GM21825 (cell line): Measurements from ENCODE around the gene SLC9A8.

Experiments used
- ATAC-seq: cut with Tn5 transposase; IDR thresholded peaks from one replicate; pipeline ENCODE4 v1.9.1; 2021; ENCODE audit warnings: mild to moderate bottlenecking, moderate library complexity; ENCODE audit not compliant: unreplicated experiment

The SLC9A8 gene

GRCh38 chr20:49813305-49813974 is 812 bp downstream of the SLC9A8 start:
- no peak for ATAC-seq

DNA sequence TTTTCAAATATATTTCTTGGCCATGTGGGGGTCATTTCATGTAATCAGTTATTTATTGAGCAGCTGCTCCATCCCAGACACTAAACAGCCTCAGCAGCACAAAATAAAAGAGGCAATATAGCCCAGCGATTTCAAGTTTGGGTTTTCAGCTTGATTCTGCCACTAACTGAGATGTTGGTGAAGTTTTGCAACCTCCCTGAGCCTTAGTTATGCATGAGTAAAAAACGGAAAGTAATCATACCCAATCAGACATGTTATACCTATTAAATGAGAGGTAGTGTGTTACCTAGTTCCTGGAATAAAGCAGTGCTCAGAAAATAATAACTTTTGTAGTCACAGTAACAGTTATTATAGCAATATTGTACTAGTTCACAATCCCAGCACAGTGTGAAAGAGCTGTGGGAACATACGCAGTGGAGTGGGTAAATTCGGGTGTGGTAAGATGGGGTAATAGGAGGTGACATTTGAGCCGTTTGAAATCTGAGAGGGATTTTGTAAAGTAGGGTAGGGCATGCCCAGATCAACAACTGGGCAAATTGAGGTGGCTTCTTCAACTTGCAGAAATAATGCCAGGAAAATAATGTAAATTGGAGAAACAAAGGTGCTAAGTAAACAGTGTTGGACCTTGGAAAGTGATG is 1.5 kb downstream of the SLC9A8 start:
- no peak for ATAC-seq

DNA sequence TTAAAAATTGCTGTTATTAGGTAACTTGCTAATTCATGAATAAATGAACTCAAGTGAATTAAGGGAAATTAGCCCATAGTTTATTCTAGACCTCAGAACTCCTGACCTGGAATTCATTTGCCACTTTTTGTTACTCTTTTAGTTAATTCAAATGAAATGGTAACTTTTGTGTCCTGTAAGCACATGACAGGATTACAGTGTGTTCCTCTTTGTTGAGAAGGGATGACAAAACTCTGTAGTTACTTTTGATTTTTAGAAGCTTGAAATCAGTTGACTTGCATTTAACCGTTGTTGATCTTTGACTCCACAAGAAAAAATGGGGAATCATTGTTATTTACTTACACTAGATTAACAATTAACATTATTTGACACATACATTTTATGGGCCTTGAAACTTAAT is 6.2 kb downstream of the SLC9A8 start:
- no peak for ATAC-seq

DNA sequence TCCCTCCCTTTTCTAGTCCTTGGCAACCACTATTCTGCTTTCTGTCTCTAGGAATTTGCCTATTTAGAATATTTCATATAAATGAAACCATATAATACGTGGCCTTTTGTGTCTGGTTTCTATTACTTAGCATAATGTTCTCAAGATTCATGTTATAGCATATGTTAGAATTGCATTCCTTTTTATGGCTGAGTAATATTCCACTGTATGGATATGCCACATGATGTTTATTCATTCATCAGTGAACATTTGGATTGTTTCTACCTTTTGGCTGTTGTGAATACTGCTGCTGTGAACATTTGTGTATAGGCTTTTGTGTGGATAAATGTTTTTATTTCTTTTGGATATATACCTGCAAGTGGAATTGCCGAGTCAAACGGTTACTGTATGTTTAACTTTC is 7.1 kb downstream of the SLC9A8 start:
- ATAC-seq: no peak

DNA sequence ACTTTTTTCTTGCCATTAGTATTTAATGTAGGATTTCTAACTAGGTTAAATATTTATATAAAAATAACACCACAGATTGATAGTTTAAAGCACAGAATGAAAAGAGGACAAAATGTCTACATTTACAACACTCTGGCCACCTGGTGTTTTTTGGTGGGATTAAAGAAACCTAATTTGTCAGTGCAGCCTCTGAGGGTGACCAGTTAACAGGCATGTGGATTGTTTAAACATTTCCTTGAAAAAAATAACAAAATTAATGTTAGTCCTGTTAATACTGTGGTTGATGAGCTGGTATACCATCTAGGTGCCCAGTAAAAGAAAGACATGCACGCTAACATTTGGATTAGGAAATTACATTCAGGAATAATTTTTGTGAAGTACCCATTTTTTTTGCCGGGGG is 8.8 kb downstream of the SLC9A8 start:
- ATAC-seq: no peak

GRCh38 chr20:49821870-49822331 is 9.3 kb downstream of the SLC9A8 start:
- ATAC-seq: no peak

DNA sequence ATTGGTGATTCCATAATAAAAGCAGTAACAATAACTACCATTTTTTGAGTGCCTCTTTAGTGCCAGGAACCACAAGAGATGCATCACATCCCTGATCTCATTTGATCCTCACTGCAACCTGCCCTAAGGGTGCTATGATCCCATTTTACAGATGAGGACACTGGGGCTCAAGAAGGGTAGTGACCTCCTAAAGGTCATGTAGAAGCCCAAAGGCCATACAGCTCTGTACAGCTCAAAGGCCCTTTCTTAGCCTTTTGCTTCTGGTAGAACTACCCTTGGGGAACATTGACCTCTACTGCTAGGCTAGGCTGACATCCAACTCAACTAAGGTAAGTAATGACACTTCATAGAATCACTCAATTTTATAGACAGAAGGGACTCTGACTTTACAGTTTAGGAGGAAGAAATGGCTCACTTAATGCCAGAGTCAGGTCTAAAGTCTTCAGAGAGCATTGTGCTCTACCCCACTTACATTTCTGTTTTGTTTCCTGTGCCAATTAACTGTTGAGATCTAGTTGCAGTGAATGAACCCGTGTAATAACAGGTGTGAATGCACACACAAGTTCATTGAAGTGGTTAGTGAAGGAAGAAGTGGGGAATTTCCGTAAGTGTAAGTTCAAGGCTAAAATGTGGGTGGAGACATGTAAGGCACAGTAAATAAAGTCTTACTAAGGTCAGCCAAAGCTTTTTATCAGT is 10.7 kb downstream of the SLC9A8 start:
- ATAC-seq: no peak

- ATAC-seq: no peak
Measured at GRCh38 chr20:49824206-49824605, 11.6 kb downstream of the SLC9A8 start.

DNA sequence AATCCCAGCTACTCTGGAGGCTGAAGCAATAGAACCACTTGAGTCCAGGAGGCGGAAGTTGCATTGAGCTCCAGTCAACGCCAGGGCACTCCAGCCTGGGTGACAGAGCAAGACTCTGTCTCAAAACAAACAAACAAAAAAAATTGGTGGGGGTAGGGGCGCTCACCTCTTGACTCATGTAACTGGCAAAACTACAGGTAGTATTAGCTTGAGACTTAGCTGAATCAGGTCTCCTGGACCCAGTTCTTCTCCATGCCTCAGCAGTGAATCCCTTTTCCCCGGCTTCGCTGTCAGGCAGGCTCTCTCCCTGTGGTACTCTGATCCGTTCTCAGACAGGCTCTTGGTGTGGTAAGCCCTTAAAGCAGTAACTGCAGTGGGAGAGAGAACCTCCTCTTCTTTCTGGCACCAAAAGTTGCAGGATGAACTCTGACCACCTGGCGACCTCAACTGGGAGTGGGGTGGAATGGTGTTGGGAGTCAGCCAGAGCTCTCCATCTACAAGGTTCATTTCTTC is 12.9 kb downstream of the SLC9A8 start:
- no peak for ATAC-seq

- no peak for ATAC-seq
Measured at GRCh38 chr20:49831022-49831769, 18.6 kb downstream of the SLC9A8 start.

DNA sequence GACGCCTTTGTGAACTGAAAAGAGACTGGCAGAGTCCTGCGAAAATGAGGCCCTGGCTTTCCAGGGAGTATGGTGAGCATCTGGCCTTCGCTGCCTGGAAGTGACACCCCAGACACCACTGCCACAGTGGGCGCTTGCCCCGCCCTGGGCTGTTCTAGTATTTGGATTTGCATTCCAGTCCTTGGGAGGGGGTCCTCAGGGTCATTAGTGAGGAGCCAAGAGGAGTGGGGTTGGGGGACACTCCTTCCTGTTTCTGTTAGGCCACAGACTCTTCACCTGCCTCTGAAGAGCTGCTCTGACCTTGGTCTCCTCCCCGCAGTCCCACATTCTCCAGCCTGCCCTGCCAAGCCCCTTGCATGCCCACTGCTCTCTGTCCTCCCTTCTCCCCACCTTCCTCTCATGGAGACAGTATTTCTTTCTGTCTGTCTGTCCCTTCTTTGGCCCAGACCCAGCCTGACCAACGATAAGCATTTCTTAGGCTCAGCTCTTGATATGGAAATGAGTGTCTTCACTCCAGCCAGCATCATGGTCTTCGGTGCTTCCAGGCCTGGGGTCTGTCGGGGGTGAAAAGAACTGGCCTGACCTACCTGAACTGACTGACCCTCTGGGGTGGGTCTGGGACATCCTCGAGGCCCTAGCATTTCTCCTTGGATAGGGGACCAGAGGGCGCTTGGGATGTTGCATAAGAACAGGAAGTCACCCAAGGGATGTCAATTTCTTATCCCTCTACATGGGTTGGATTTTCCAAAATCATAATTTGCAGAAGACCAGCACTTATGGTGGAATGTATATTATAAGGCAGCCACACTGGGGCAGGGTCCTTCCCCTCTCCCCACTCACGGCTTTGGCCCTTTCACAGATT is 19.4 kb downstream of the SLC9A8 start:
- no peak for ATAC-seq

- ATAC-seq: no peak
Measured at GRCh38 chr20:49832632-49833327, 20.2 kb downstream of the SLC9A8 start.

DNA sequence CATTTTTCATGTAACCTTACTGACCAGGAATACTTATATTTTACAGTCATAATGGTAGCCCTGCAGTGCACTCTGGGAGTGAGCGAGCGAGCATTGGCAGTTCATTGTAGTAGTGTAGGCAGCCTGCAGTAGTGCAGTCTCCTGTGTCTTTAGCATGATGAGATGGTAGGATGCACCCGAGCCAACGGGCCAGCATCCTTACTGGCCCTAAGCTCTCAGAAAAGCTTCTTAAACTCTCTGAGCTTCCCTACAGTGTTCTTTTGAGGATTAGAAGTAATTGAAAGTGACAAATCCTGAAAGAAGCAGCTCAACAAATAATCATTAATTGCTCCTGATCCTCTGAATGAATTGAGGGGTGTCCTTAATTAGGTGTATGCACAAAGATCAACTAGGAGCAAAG is 20.9 kb downstream of the SLC9A8 start:
- no peak for ATAC-seq

DNA sequence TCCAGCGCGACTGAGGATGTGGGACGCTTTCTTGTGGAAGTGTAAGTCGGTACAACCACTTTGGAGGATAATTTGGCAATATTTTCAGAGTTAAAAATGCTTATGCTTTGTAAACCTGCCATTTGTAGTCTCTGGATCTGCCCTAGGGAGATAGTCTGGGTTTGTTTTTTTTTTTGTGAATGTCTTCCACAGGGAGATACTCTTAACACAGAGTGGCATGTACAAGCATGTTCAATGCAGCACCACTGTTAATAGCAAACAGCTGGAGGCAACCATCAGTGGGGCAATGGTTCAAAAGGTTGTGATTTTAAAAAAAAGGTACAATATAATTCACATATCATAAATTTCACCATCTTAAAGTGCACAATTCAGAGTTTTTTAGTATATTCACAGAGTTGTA is 22.4 kb downstream of the SLC9A8 start:
- ATAC-seq: no peak

- ATAC-seq: no peak
Measured at GRCh38 chr20:49838546-49838945, 25.9 kb downstream of the SLC9A8 start.

GRCh38 chr20:49843139-49843538 is 30.5 kb downstream of the SLC9A8 start:
- no peak for ATAC-seq

GRCh38 chr20:49843770-49844380 is 31.2 kb downstream of the SLC9A8 start:
- ATAC-seq: no peak

- no peak for ATAC-seq
Measured at GRCh38 chr20:49845060-49845459, 32.4 kb downstream of the SLC9A8 start.

GRCh38 chr20:49846206-49846807 is 33.7 kb downstream of the SLC9A8 start:
- no peak for ATAC-seq
